GM12801 (cell line): Measurements from ENCODE around the gene CNKSR2.

Source experiments
- CTCF ChIP-seq: IDR thresholded peaks from one replicate; pipeline ENCODE4 v1.5.1; 2011; ENCODE audit warnings: control low read depth; ENCODE audit not compliant: insufficient read length; ENCODE audit errors: extremely low read depth

Gene CNKSR2

DNA sequence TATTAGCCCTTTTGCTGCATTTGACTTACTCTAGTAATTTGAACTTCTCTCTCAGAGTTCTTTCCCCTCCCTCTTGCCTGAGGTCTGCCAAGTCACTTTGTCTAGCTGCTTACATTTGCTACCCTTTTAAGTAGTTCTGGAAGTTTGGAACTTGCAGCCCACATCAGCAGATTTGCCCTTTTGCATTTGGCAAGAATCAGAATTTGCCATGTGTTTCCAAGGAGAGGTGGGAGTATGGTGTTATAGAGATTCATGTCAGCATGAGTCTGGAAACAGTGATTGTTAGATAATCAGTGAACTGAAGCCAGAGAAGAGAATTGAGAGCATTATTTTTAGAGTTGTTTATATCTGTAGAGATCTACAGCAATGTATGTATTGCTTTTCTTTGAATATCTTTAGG is 231.8 kb downstream of the CNKSR2 start:
- no peak for TF ChIP-seq CTCF

DNA sequence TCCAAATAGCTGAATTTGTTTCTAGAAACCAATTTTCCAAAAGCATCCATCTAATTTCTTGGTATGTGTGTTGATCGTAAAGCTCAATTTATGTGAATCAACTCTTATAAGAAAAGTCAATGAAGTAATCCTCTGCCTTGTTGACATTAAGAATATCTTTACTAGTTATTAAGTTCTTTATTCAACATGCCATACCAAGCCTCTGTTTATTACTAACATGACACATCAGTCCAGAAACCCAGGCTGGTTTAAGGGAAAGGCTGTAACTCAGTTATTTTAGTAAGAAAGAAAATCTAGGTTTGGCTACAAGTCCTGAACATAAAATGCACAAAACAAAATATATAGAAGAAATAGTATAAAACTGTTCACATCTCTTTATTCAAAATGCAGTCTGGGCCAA is 235.9 kb downstream of the CNKSR2 start:
- no peak for TF ChIP-seq CTCF

GRCh38 chrX:21612154-21612553 is 237.9 kb downstream of the CNKSR2 start:
- no peak for TF ChIP-seq CTCF

DNA sequence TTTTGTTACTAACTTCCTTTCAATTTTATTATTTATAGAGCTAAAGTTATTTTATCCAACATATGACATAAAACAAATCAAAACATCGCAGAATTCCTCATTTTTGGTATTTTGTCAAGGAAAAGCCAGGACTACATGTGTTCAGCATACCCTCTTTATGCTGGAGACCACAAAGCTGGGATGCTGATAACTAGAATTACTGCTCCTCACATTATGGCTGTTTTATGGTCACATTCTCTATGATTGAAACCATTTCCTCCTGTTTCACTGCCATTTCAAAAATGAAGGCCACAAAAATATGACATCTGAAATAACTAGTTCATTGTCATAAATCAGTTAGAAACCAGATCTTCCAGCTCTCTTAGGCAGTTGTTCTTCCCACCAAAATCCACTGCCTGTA is 242.2 kb downstream of the CNKSR2 start:
- no peak for TF ChIP-seq CTCF

DNA sequence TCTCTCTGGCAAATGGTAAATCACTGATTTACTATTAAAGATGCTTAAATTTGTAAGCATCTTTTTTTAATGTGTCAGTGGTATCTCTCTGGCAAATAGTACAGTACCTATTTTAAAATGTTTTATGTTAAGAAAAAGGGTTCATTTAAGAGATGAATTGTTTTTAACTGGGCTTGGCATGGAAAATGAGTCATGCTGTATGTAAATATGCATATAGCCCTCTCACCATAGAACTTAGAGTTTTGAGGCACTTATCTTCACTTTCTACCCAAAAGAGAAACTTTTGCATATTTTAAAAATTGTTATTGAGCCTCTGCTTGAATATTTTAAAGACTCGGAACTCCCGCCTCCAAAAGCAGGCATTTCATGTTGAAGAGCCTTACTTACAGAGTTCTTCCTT is 246.0 kb downstream of the CNKSR2 start:
- TF ChIP-seq CTCF: no peak

- no peak for TF ChIP-seq CTCF
Observed at GRCh38 chrX:21623778-21624501, 249.7 kb downstream of the CNKSR2 start.

GRCh38 chrX:21632027-21632426 is 257.8 kb downstream of the CNKSR2 start:
- TF ChIP-seq CTCF: no peak
